ENCODE data around the gene ANGPTL8.

ANGPTL8 gene

DNA sequence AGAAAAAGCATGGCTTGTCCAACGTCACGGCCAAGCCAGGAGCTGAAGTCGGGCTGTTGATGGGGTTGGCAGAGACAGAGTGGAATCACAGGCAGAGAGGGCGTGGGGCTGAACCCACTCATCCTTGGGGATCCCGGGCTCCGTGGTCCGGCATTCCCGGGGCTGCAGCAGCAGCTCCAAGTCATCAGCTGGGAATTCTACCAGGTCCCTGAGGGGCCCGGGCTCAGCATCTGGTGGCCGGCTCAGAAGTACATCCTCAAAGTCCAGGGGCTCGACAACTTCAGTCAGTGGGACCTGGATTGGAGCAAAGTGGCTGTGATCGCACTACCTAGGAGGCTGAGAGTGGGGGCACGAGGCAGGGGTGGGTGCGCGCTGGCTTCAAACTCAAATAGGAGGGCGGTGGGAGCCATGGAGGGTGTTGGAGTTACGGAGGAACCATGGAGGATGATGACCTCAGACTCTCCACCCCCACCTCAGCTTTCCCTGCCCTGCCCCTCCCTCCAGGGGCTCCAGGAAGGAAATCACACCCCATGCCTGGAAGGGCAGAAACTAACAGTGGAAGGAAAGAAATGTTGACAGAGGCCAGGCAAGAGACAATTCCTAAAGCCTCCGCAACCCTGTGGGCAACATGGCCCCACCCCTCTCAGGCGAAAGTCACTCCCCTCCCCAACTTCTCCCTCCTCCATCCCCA lies 13.4 kb downstream of the ANGPTL8 start:
- TF ChIP-seq GATA2 (IDR thresholded peaks at IDR 0.05; ENCODE audit: low read depth, low read length) (no peak), GATA3 (IDR thresholded peaks at IDR 0.05; ENCODE audit: low read depth, low read length) (no peak)

DNA sequence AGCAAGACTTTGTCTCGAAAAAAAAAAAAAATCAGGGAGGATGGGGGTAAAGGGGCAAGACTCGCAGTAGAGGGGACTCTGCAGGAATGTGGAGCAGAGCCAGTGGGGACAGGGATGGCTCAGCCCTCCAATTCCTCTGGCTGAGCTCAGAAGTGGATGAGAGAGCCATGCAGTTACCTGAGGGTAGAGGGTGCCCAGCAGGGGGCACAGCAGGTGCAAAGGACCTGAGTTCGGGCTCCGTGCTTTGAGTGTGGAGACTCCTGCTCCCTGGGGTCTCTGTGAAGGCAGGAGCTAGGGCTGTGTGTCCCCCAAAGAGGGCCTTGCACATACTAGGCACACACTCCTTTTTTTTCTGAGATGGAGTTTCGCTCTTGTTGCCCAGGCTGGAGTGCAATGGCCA lies 15.2 kb downstream of the ANGPTL8 start:
- TF ChIP-seq GATA3 (IDR thresholded peaks at IDR 0.05; ENCODE audit: low read depth, low read length): no peak
- TF ChIP-seq GATA2 (IDR thresholded peaks at IDR 0.05; ENCODE audit: low read depth, low read length): no peak

DNA sequence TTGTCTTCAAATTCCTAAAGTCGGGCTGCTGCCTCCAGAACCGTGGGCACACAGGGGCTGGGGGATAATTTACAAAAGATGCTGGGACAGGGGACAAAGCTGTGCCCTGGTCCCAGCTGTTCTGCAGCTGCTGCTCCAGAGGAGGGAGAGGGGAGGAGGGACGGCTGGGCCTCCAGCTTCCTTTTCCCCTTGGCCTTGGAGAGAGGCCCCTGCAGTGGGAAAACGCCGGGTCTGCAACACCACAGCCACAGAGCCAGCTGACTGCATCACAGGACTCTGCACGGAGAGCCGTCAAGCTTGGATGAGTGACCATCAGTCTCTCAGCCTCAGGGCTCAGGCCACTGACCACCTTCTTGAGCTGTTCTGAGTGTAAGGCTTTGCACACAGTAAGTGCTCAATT lies 16.8 kb downstream of the ANGPTL8 start:
- no peak for TF ChIP-seq GATA3 (IDR thresholded peaks at IDR 0.05; ENCODE audit: low read depth, low read length)
- TF ChIP-seq GATA2 (IDR thresholded peaks at IDR 0.05; ENCODE audit: low read depth, low read length): no peak

DNA sequence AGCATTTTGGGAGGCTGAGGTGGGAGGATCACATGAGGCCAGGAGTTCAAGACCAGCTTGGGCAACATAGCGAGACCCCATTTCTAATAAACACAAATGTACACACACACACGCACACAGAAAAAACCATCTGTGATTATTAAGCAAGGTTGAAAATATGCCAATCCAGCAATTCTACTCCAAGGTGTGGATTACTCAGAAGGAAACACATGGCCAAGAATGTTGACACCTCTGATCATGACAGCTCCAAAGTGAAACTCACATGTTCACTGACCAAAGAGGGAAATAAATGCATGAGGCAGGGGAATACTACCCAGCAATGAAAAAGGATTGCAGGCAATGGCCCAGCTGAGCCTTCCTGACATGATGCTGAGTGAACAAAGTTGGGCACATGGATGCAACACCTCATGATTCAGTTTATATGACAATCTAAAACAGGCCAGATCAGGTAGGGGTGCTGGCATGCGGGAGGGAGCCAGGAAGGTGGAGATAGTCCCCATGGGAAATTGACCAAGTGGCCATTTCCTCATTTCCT lies 18.5 kb downstream of the ANGPTL8 start:
- TF ChIP-seq GATA2 (IDR thresholded peaks at IDR 0.05; ENCODE audit: low read depth, low read length) (no peak), GATA3 (IDR thresholded peaks at IDR 0.05; ENCODE audit: low read depth, low read length) (no peak)

DNA sequence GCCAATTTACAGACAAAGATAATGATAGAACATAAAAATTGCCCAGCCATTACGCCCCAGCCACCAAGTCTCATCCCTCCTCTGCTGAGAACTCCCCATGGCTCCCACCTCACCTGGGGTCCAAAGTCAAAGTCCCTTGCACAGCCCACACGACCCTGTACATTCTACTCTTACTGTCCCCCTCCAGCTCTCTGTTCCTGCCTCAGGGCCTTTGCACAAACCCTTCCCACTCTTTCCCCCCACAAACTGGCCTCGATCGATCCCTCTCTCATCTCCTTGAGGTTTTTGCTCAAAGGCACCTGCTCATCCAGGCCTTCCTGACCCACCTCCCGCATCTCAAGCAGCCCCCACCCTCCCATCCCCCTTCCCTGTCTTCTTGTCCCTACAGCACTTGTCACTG lies 21.6 kb downstream of the ANGPTL8 start:
- TF ChIP-seq GATA2 (IDR thresholded peaks at IDR 0.05; ENCODE audit: low read depth, low read length): no peak
- no peak for TF ChIP-seq GATA3 (IDR thresholded peaks at IDR 0.05; ENCODE audit: low read depth, low read length)

DNA sequence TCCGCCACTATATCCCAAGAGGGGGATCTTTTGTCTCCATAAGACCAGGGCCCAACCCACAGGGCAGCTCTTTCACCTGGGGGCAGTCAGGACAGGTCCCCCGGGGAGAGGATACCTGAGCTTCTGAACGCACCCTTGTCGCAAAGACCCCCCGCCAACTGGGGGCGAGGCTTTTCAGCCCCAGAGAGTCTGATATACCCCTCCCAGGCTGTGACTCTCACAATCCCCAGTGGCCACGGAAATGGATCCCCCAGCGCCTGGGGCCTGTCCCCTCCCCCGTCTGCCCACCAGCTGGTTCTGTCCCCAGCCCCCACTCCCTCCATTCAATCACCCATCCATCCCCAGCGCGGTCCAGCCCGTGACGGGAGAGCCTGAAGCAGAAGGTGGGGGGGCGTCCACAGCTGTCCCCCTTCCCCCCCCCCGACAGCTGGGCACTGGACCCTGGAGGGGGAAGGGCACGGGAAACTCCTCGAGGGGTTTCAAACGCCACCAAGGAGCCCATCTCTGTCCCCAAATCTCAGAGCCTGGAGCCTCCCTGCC lies 22.1 kb downstream of the ANGPTL8 start:
- no peak for TF ChIP-seq GATA3 (IDR thresholded peaks at IDR 0.05; ENCODE audit: low read depth, low read length)
- no peak for TF ChIP-seq GATA2 (IDR thresholded peaks at IDR 0.05; ENCODE audit: low read depth, low read length)

GRCh38 chr19:11261971-11262839 lies 22.8 kb downstream of the ANGPTL8 start, which contains the start of gene DOCK6:
Gene DOCK6, minus strand, starts transcription at chr19:11262524. Its CDS starts 84 bp downstream, at chr19:11262440.
- TF ChIP-seq GATA2 (IDR thresholded peaks at IDR 0.05; ENCODE audit: low read depth, low read length) (no peak), GATA3 (IDR thresholded peaks at IDR 0.05; ENCODE audit: low read depth, low read length) (no peak)

DNA sequence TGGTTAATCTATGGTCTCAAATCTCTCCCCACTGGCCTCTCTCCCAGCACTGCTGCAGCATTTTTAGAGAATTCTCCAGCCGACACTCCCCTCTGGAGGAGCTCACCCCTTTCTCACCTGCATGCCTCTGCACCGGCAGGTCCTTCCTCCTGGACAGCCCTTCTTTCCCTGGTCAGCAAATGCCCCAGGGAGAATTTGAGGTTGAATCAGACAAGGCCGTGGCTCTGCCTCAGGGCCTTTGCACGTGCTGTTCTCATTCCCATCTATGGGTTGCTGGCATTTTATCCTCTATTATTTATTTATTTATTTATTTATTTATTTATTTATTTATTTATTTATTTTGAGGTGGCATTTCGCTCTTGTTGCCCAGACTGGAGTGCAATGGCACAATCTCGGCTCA lies 24.3 kb downstream of the ANGPTL8 start:
- TF ChIP-seq GATA2 (IDR thresholded peaks at IDR 0.05; ENCODE audit: low read depth, low read length) (no peak), GATA3 (IDR thresholded peaks at IDR 0.05; ENCODE audit: low read depth, low read length) (no peak)

DNA sequence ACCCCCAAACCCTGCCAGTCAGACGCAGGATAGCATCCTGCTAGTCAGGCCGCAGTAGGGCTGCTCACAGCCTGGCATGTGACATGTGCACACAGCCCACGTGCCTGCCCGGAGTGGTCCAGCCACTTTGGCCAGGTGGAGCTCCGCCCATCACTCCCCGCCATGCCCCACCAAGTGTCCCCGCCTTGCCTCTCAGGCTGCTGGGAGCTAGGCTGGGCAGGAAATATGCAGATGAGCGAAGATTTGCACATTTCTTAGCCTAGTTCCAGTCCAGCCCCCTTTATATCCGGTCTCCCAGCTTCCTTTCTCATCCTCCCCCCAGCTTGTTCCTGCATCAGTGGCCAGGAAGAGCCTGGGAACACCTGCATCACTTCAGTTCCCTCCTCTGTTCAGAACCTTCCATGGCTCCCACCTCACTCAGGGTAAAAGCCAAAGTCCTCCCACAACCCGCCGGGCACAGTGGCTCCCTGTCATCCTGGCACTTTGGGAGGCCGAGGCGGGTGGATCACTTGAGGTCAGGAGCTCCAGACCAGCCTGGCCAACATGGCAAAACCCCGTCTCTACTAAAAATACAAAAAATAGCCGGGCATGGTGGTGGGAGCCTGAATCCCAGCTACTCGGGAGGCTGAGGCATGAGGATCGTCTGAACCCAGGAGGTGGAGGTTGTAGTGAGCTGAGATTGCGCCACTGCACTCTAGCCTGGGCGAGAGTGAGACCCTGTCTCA lies 25.2 kb downstream of the ANGPTL8 start:
- TF ChIP-seq GATA2 (IDR thresholded peaks at IDR 0.05; ENCODE audit: low read depth, low read length) (no peak), GATA3 (IDR thresholded peaks at IDR 0.05; ENCODE audit: low read depth, low read length) (no peak)

- TF ChIP-seq GATA3 (IDR thresholded peaks at IDR 0.05; ENCODE audit: low read depth, low read length) (no peak), GATA2 (IDR thresholded peaks at IDR 0.05; ENCODE audit: low read depth, low read length) (no peak)
Observed at GRCh38 chr19:11265177-11265784, 25.9 kb downstream of the ANGPTL8 start.

- no peak for TF ChIP-seq GATA3 (IDR thresholded peaks at IDR 0.05; ENCODE audit: low read depth, low read length)
- TF ChIP-seq GATA2 (IDR thresholded peaks at IDR 0.05; ENCODE audit: low read depth, low read length): no peak
Observed at GRCh38 chr19:11265785-11266236, 26.4 kb downstream of the ANGPTL8 start.

DNA sequence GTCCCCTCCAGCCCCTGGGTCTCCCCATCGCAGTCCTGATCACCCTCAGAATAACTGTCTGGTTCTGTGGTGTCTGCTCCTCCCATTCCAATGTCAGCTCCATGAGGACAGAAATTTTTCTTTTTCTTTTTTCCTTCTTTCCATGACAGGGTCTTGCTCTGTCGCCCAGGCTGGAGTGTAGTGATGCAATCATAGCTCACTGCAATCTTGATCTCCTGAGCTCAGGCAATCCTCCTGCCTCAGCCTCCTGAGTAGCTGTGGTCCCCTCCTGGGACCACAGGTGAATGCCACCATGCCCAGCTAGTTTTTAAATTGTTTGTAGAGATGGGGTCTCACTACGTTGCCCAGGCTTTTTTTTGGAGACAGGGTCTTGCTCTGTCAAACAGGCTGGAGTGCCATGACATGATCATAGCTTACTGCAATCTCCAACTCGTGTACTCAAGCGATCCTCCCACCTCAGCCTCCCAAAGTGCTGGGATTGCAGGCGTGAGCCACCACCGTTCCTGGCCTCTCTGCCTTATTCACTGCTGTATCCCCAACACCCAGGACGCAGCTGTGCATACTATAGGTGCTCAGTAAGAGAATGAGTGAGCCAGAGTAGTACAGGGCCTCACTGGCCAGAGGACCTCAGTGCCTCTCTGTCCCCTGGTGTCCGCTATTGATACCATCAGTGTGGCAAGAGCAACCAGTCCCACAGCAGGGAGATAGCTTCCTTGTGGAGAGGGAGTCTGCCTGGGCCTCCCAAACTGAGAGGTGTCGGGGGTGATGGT lies 28.1 kb downstream of the ANGPTL8 start:
- TF ChIP-seq GATA3 (IDR thresholded peaks at IDR 0.05; ENCODE audit: low read depth, low read length): no peak
